ENCODE results near the gene BEND7.

The BEND7 gene

GRCh38 chr10:13536674-13537366 lies 8.0 kb upstream of the BEND7 start:
- peak overlapping the region; percentile 72 for H2BK5ac ChIP-seq (ENCODE audit: low read depth, low read length, poor library complexity)

DNA sequence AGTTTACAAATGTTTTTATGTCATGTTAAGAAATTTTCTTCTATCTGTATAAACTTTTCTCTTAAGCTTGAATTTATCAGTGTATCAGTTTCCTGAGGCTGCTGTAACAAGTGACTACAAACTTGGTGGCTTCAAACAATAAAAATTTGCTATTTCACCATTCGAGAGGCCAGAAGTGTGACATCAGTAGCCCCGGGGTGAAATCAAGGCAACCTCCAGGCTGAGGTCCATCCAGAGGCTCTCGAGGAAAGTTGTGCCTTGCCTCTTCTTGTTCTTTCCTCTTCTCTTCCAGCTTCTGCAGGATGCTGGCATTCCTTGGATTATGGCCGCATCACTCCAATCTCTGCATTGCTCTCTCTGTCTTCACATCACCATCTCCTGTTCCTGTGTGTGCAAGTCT lies 6.5 kb upstream of the BEND7 start:
- Histone ChIP-seq H3K14ac (ENCODE audit: low read length) (no peak overlapping the region), H4K91ac (ENCODE audit: low read depth, low read length) (no peak overlapping the region), H3K27ac (ENCODE audit: low read depth, low read length) (no peak overlapping the region), H3K23ac (ENCODE audit: low read length) (no peak overlapping the region), H2AFZ (ENCODE audit: insufficient read depth, low read length, poor library complexity) (no peak overlapping the region), H3K79me1 (ENCODE audit: low read length) (peaks cover 6% of the 10 kb centered on the region), H4K8ac (ENCODE audit: low read depth, low read length) (no peak overlapping the region), H2AK5ac (ENCODE audit: low read length) (no peak overlapping the region), H3K4me2 (ENCODE audit: low read length) (no peak overlapping the region), H2BK120ac (ENCODE audit: insufficient read depth, low read length, poor library complexity) (no peak overlapping the region), H3K36me3 (ENCODE audit: control insufficient read depth in 1 of 2, insufficient read depth in 2 of 2, low read length in 2 of 2) (no peaks in the 10 kb centered on the region), H4K12ac (ENCODE audit: low read depth, low read length) (no peak overlapping the region), H3K4ac (ENCODE audit: low read depth, low read length) (no peak overlapping the region), H3K9me3 (ENCODE audit: insufficient read depth, low read depth, low read length) (no peaks in the 10 kb centered on the region), H3K27me3 (ENCODE audit: insufficient read depth, low read length) (no peaks in the 10 kb centered on the region), H2BK5ac (ENCODE audit: low read depth, low read length, poor library complexity) (no peak overlapping the region), H2BK12ac (ENCODE audit: low read length) (no peak overlapping the region), H3K79me2 (ENCODE audit: control insufficient read depth, insufficient read depth, low read length, poor library complexity) (peaks cover 3% of the 10 kb centered on the region), H3K9ac (ENCODE audit: low read length) (no peak overlapping the region), H3K4me1 (ENCODE audit: control insufficient read depth in 1 of 2, insufficient read depth in 2 of 2, low read length in 2 of 2) (peaks cover 8 to 9% of the 10 kb centered on the region in 2 experiments), H3K18ac (ENCODE audit: low read length) (no peak overlapping the region), H3K4me3 (ENCODE audit: low read depth, low read length) (no peak overlapping the region)
- no CpG with 5 or more reads among the region's 4 CpGs for WGBS (ENCODE audit: extremely low coverage, insufficient coverage, insufficient read length)
- peak; percentile 63 to 77 for DNase-seq

More at GRCh38 chr10:13536674-13537366, 8.0 kb upstream of the BEND7 start:
- H2BK120ac ChIP-seq (ENCODE audit: insufficient read depth, low read length, poor library complexity): peak overlapping the region; percentile 85
- H3K18ac ChIP-seq (ENCODE audit: low read length): no peak overlapping the region
- no CpG with 5 or more reads among the region's 11 CpGs for WGBS (ENCODE audit: extremely low coverage, insufficient coverage, insufficient read length)
- H3K4me3 ChIP-seq (ENCODE audit: low read depth, low read length): no peak overlapping the region
- peak overlapping the region; percentile 24 for H3K4me2 ChIP-seq (ENCODE audit: low read length)
- H3K9me3 ChIP-seq (ENCODE audit: insufficient read depth, low read depth, low read length): no peaks in the 10 kb centered on the region
- peaks cover 6% of the 10 kb centered on the region for H3K79me1 ChIP-seq (ENCODE audit: low read length)
- H3K4ac ChIP-seq (ENCODE audit: low read depth, low read length): peak overlapping the region; percentile 51
- peaks cover 11 to 18% of the 10 kb centered on the region in 2 experiments for H3K4me1 ChIP-seq (ENCODE audit: control insufficient read depth in 1 of 2, insufficient read depth in 2 of 2, low read length in 2 of 2)
- H4K8ac ChIP-seq (ENCODE audit: low read depth, low read length): peak overlapping the region; percentile 82
- H2BK12ac ChIP-seq (ENCODE audit: low read length): peak overlapping the region; percentile 85
- H2AK5ac ChIP-seq (ENCODE audit: low read length): peak overlapping the region; percentile 59
- peak; percentile 67 to 80 for DNase-seq
- H3K9ac ChIP-seq (ENCODE audit: low read length): no peak overlapping the region
- H3K36me3 ChIP-seq (ENCODE audit: control insufficient read depth in 1 of 2, insufficient read depth in 2 of 2, low read length in 2 of 2): no peaks in the 10 kb centered on the region
- H3K27me3 ChIP-seq (ENCODE audit: insufficient read depth, low read length): no peaks in the 10 kb centered on the region
- peaks cover 3% of the 10 kb centered on the region for H3K79me2 ChIP-seq (ENCODE audit: control insufficient read depth, insufficient read depth, low read length, poor library complexity)
- H3K27ac ChIP-seq (ENCODE audit: low read depth, low read length): no peak overlapping the region
- H3K14ac ChIP-seq (ENCODE audit: low read length): peak overlapping the region; percentile 32
- no peak overlapping the region for H3K23ac ChIP-seq (ENCODE audit: low read length)
- no peak overlapping the region for H4K12ac ChIP-seq (ENCODE audit: low read depth, low read length)
- H4K91ac ChIP-seq (ENCODE audit: low read depth, low read length): peak overlapping the region; percentile 79
- H2AFZ ChIP-seq (ENCODE audit: insufficient read depth, low read length, poor library complexity): peak overlapping the region; percentile 67

DNA sequence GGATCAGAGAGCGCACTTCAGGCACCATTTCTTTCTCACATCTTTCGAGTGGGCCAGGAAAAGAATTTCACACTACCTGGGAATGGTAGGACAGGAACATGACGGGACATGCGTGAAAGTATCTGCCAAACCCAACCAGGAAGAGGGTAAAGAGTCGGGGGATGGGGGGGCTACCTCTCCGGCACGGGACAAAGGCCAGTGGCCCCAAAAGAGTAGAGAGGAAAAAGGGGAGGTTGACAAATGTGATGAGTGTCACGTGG lies 830 bp upstream of the BEND7 start:
- H2BK12ac ChIP-seq (ENCODE audit: low read length): peak overlapping the region; percentile 47
- H3K4me1 ChIP-seq (ENCODE audit: control insufficient read depth in 1 of 2, insufficient read depth in 2 of 2, low read length in 2 of 2): peaks cover 7% of the 10 kb centered on the region in 2 experiments
- H3K9ac ChIP-seq (ENCODE audit: low read length): no peak overlapping the region
- H3K23ac ChIP-seq (ENCODE audit: low read length): no peak overlapping the region
- peak overlapping the region; percentile 47 for H2AK5ac ChIP-seq (ENCODE audit: low read length)
- peak overlapping the region; percentile 97 for H4K91ac ChIP-seq (ENCODE audit: low read depth, low read length)
- peaks cover 6% of the 10 kb centered on the region for H3K79me2 ChIP-seq (ENCODE audit: control insufficient read depth, insufficient read depth, low read length, poor library complexity)
- no peaks in the 10 kb centered on the region for H3K9me3 ChIP-seq (ENCODE audit: insufficient read depth, low read depth, low read length)
- WGBS (ENCODE audit: extremely low coverage, insufficient coverage, insufficient read length): no CpG with 5 or more reads among the region's 8 CpGs
- H2BK120ac ChIP-seq (ENCODE audit: insufficient read depth, low read length, poor library complexity): peak overlapping the region; percentile 58
- H3K4ac ChIP-seq (ENCODE audit: low read depth, low read length): no peak overlapping the region
- DNase-seq: no peak
- peak overlapping the region; percentile 86 for H2AFZ ChIP-seq (ENCODE audit: insufficient read depth, low read length, poor library complexity)
- H4K12ac ChIP-seq (ENCODE audit: low read depth, low read length): no peak overlapping the region
- H3K27ac ChIP-seq (ENCODE audit: low read depth, low read length): no peak overlapping the region
- no peak overlapping the region for H3K4me3 ChIP-seq (ENCODE audit: low read depth, low read length)
- peaks cover 12% of the 10 kb centered on the region for H3K79me1 ChIP-seq (ENCODE audit: low read length)
- H3K36me3 ChIP-seq (ENCODE audit: control insufficient read depth in 1 of 2, insufficient read depth in 2 of 2, low read length in 2 of 2): peaks cover 3 to 6% of the 10 kb centered on the region in 2 experiments
- H3K4me2 ChIP-seq (ENCODE audit: low read length): peak overlapping the region; percentile 93
- H4K8ac ChIP-seq (ENCODE audit: low read depth, low read length): peak overlapping the region; percentile 94
- H3K18ac ChIP-seq (ENCODE audit: low read length): peak overlapping the region; percentile 51
- H2BK5ac ChIP-seq (ENCODE audit: low read depth, low read length, poor library complexity): peak overlapping the region; percentile 89
- peak overlapping the region; percentile 97 for H3K14ac ChIP-seq (ENCODE audit: low read length)
- H3K27me3 ChIP-seq (ENCODE audit: insufficient read depth, low read length): no peaks in the 10 kb centered on the region

- peak overlapping the region; percentile 95 for H3K14ac ChIP-seq (ENCODE audit: low read length)
- no CpG with 5 or more reads among the region's 104 CpGs for WGBS (ENCODE audit: extremely low coverage, insufficient coverage, insufficient read length)
Measured at GRCh38 chr10:13528123-13528874, 515 bp downstream of the BEND7 start.

More at GRCh38 chr10:13528123-13528874, 515 bp downstream of the BEND7 start:
- H3K4me1 ChIP-seq (ENCODE audit: control insufficient read depth in 1 of 2, insufficient read depth in 2 of 2, low read length in 2 of 2): peaks cover 7% of the 10 kb centered on the region in 2 experiments
- DNase-seq: peak in 1 of 2 donors; percentile 38
- H3K27me3 ChIP-seq (ENCODE audit: insufficient read depth, low read length): no peaks in the 10 kb centered on the region
- no peak overlapping the region for H2AK5ac ChIP-seq (ENCODE audit: low read length)
- peak overlapping the region; percentile 87 for H2BK120ac ChIP-seq (ENCODE audit: insufficient read depth, low read length, poor library complexity)
- no peaks in the 10 kb centered on the region for H3K9me3 ChIP-seq (ENCODE audit: insufficient read depth, low read depth, low read length)
- peak overlapping the region; percentile 85 for H4K91ac ChIP-seq (ENCODE audit: low read depth, low read length)
- H4K12ac ChIP-seq (ENCODE audit: low read depth, low read length): peak overlapping the region; percentile 31
- H3K27ac ChIP-seq (ENCODE audit: low read depth, low read length): peak overlapping the region; percentile 54
- peak overlapping the region; percentile 85 for H3K4me3 ChIP-seq (ENCODE audit: low read depth, low read length)
- peak overlapping the region; percentile 62 for H2BK12ac ChIP-seq (ENCODE audit: low read length)
- peaks cover 12% of the 10 kb centered on the region for H3K79me1 ChIP-seq (ENCODE audit: low read length)
- peaks cover 3 to 6% of the 10 kb centered on the region in 2 experiments for H3K36me3 ChIP-seq (ENCODE audit: control insufficient read depth in 1 of 2, insufficient read depth in 2 of 2, low read length in 2 of 2)
- H3K79me2 ChIP-seq (ENCODE audit: control insufficient read depth, insufficient read depth, low read length, poor library complexity): peaks cover 6% of the 10 kb centered on the region
- peak overlapping the region; percentile 75 for H3K4me2 ChIP-seq (ENCODE audit: low read length)
- H2AFZ ChIP-seq (ENCODE audit: insufficient read depth, low read length, poor library complexity): peak overlapping the region; percentile 92
- H3K9ac ChIP-seq (ENCODE audit: low read length): peak overlapping the region; percentile 85
- H4K8ac ChIP-seq (ENCODE audit: low read depth, low read length): peak overlapping the region; percentile 69
- no peak overlapping the region for H3K23ac ChIP-seq (ENCODE audit: low read length)
- H3K4ac ChIP-seq (ENCODE audit: low read depth, low read length): peak overlapping the region; percentile 78
- H2BK5ac ChIP-seq (ENCODE audit: low read depth, low read length, poor library complexity): peak overlapping the region; percentile 77
- H3K18ac ChIP-seq (ENCODE audit: low read length): peak overlapping the region; percentile 89

Measured in trophoblast cell (in vitro differentiated cells and primary cell).